Measurements from ENCODE around the gene TEKT1. TPM values are rescaled to one million over a fixed set of nuclear protein-coding genes. Genes with fewer than 3 reads are reported as not detected.

The TEKT1 gene
- total RNA-seq, 1 experiment from 2014 or later: not detected

DNA sequence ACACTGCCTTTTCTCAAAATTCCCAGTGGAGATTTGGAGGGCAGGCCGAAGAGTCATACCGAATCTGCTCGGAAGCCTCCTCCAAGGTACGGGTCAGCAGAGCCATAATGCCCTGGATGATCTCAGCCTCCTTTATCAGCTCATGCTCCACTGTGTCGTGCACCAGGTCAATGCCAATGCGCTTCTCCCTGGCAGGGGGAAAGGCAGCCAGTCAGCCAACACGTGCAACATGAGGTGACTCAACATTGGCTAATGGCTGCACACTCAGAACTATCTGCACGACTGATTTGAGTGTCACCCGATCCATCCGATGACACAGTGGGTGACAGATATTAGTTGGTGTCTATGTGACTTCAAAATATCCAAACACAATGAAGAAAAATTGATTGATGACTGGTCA, 15.8 kb downstream of the TEKT1 start:
- Histone ChIP-seq H3K9me2 (ENCODE audit: insufficient read depth) (no peaks in the 10 kb centered on the region), H3K4me2 (ENCODE audit: low read length) (no peak overlapping the region), H3K36me3 (ENCODE audit: control insufficient read depth in 1 of 2, insufficient read depth in 2 of 2, low read length in 2 of 2) (no peaks in the 10 kb centered on the region), H3K27ac (ENCODE audit: low read depth, low read length) (no peak overlapping the region), H2AFZ (ENCODE audit: low read depth, low read length, poor library complexity, severe bottlenecking) (no peak overlapping the region), H3K4me3 (replicated peaks in 1 of 2; ENCODE audit: low read depth in 1 of 2, low read length in 2 of 2) (no peak overlapping the region), H3K9me3 (ENCODE audit: control insufficient read depth in 1 of 2, insufficient read depth in 1 of 2, low read depth in 1 of 2, low read length in 2 of 2) (no peaks in the 10 kb centered on the region), H4K20me1 (ENCODE audit: insufficient read depth) (no peaks in the 10 kb centered on the region), H3K4me1 (ENCODE audit: control insufficient read depth in 1 of 2, insufficient read depth in 2 of 2, low read length in 2 of 2) (no peaks in the 10 kb centered on the region), H3K9ac (ENCODE audit: low read length) (no peak overlapping the region), H3K27me3 (ENCODE audit: insufficient read depth, low read length) (peaks cover 7% of the 10 kb centered on the region; the same call in 1 of the 2 replicates), H3K79me2 (ENCODE audit: insufficient read depth, low read length) (no peaks in the 10 kb centered on the region)
- TF ChIP-seq ZFX (IDR thresholded peaks at IDR 0.05) (no peak), CEBPB (IDR thresholded peaks at IDR 0.05; ENCODE audit: low read depth) (no peak), POLR2A (IDR thresholded peaks at IDR 0.05; ENCODE audit: borderline replicate concordance, extremely low read depth, insufficient read depth, insufficient read length) (no peak), YY1 (IDR thresholded peaks at IDR 0.05; ENCODE audit: extremely low read depth, insufficient replicate concordance, low read depth, low read length) (no peak), EGR1 (IDR thresholded peaks at IDR 0.05; ENCODE audit: low read depth) (no peak), ZNF274 (IDR thresholded peaks at IDR 0.05; ENCODE audit: low read depth, low read length) (no peak), REST (IDR thresholded peaks at IDR 0.05; ENCODE audit: low read depth) (no peak), EZH2phosphoT487 (IDR thresholded peaks at IDR 0.05; ENCODE audit: borderline replicate concordance) (no peak), EZH2 (IDR thresholded peaks at IDR 0.05) (no peak), POLR2AphosphoS5 (IDR thresholded peaks at IDR 0.05; ENCODE audit: low read depth, low read length) (no peak)
- TF ChIP-seq, protein P1, sequence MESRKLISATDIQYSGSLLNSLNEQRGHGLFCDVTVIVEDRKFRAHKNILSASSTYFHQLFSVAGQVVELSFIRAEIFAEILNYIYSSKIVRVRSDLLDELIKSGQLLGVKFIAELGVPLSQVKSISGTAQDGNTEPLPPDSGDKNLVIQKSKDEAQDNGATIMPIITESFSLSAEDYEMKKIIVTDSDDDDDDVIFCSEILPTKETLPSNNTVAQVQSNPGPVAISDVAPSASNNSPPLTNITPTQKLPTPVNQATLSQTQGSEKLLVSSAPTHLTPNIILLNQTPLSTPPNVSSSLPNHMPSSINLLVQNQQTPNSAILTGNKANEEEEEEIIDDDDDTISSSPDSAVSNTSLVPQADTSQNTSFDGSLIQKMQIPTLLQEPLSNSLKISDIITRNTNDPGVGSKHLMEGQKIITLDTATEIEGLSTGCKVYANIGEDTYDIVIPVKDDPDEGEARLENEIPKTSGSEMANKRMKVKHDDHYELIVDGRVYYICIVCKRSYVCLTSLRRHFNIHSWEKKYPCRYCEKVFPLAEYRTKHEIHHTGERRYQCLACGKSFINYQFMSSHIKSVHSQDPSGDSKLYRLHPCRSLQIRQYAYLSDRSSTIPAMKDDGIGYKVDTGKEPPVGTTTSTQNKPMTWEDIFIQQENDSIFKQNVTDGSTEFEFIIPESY (IDR thresholded peaks at IDR 0.05; ENCODE audit: extremely low read depth, insufficient replicate concordance, low read length): no peak
- DNase-seq (ENCODE audit: low read depth, low spot score) (no peak), ATAC-seq (no peak)
- BruUV-seq (replicated peaks): no TSS peak
- POLR2A ChIA-PET: no interaction called here
- intact Hi-C loops (cut with micrococcal nuclease): no loop called here
- RAD21 ChIA-PET (ENCODE audit: low non-redundant PET in 1 of 2, low total read pairs in 2 of 2, uncharacterized antibody in 2 of 2, unreplicated experiment in 2 of 2): no interaction called here
- CTCF ChIA-PET: no interaction called here
